ENCODE results near the gene HRAS.

GRCh38 chr11:581342-581741, 46.0 kb upstream of the HRAS start:
- TF ChIP-seq USF2 (IDR thresholded peaks at IDR 0.05; ENCODE audit: borderline replicate concordance, low read depth, low read length) (no peak), PAX8 (IDR thresholded peaks at IDR 0.05) (no peak)
